WTC11 (cell line): ENCODE data around the gene ANAPC7. TPM values are rescaled to one million over a fixed set of nuclear protein-coding genes. Genes with fewer than 3 reads are reported as not detected.

ENCODE experiments used
- AFF4 ChIP-seq: sonication (generic); formaldehyde crosslinking; IDR thresholded peaks from 2 replicates; pipeline ENCODE4 v1.8.1; 2023; ENCODE audit warnings: mild to moderate bottlenecking, missing genetic modification reagents, borderline replicate concordance
- AR ChIP-seq: fragments of 250-450 bp; sonication (Bioruptor Pico); IDR thresholded peaks from 2 replicates; pipeline ENCODE4 v1.9.0; 2021; ENCODE audit warnings: mild to moderate bottlenecking
- ATF3 ChIP-seq: sonication (generic); formaldehyde crosslinking; conservative IDR thresholded peaks from 2 replicates; pipeline ENCODE4 v1.8.1; 2022; ENCODE audit warnings: mild to moderate bottlenecking, missing genetic modification reagents
- CBFB ChIP-seq: sonication (generic); formaldehyde crosslinking; IDR thresholded peaks from 2 replicates; pipeline ENCODE4 v1.8.1; 2022; ENCODE audit warnings: mild to moderate bottlenecking, low read depth, missing genetic modification reagents
- E2F5 ChIP-seq: sonication (generic); formaldehyde crosslinking; IDR thresholded peaks from 2 replicates; pipeline ENCODE4 v1.8.1; 2022; ENCODE audit warnings: mild to moderate bottlenecking, moderate library complexity, missing genetic modification reagents
- ETV6 ChIP-seq: sonication (generic); formaldehyde crosslinking; IDR thresholded peaks from 2 replicates; pipeline ENCODE4 v1.8.1; 2022; ENCODE audit warnings: mild to moderate bottlenecking, missing genetic modification reagents
- FOXP4 ChIP-seq: sonication (generic); formaldehyde crosslinking; IDR thresholded peaks from 2 replicates; pipeline ENCODE4 v1.8.0; 2022; ENCODE audit warnings: mild to moderate bottlenecking, missing genetic modification reagents
- GABPB1 ChIP-seq: sonication (generic); formaldehyde crosslinking; IDR thresholded peaks from 2 replicates; pipeline ENCODE4 v1.8.1; 2023; ENCODE audit warnings: mild to moderate bottlenecking, missing genetic modification reagents
- HMGXB4 ChIP-seq: sonication (generic); formaldehyde crosslinking; IDR thresholded peaks from 2 replicates; pipeline ENCODE4 v1.8.1; 2023; ENCODE audit warnings: mild to moderate bottlenecking, moderate library complexity, missing genetic modification reagents
- NR1H2 ChIP-seq: sonication (generic); formaldehyde crosslinking; IDR thresholded peaks from 2 replicates; pipeline ENCODE4 v1.9.0; 2021; ENCODE audit warnings: mild to moderate bottlenecking, moderate library complexity, missing genetic modification reagents
- NR3C1 ChIP-seq: sonication (generic); formaldehyde crosslinking; conservative IDR thresholded peaks from 2 replicates; pipeline ENCODE4 v1.8.1; 2023; ENCODE audit warnings: low read depth, mild to moderate bottlenecking, missing genetic modification reagents
- TP53 ChIP-seq: sonication (generic); formaldehyde crosslinking; IDR thresholded peaks from 2 replicates; pipeline ENCODE4 v1.8.1; 2023; ENCODE audit warnings: mild to moderate bottlenecking, missing genetic modification reagents
- USF2 ChIP-seq: sonication (generic); formaldehyde crosslinking; IDR thresholded peaks from 2 replicates; pipeline ENCODE4 v1.8.1; 2023; ENCODE audit warnings: mild to moderate bottlenecking, missing genetic modification reagents, moderate library complexity
- total RNA-seq: library from RNA; stranded (reverse); gene quantifications from 3 replicates; pipeline ENCODE4 v1.2.3, GENCODE V29; 2021

The ANAPC7 gene
- total RNA-seq, 1 experiment from 2014 or later = 93.4 TPM

- TF ChIP-seq AR (no peak), ATF3 (CRISPR knock-in tag) (no peak), FOXP4 (CRISPR knock-in tag) (peak; percentile 51; the same call in 1 of the 2 replicates), GABPB1 (CRISPR knock-in tag) (0 out of 2 replicates have a peak, but pooled peaks have one; percentile 27), NR3C1 (CRISPR knock-in tag) (no peak), HMGXB4 (CRISPR knock-in tag) (0 out of 2 replicates have a peak, but pooled peaks have one; percentile 49), USF2 (peak; percentile 59), CBFB (CRISPR knock-in tag) (no peak), AFF4 (CRISPR knock-in tag) (no peak), ETV6 (CRISPR knock-in tag) (peak; percentile 41; the same call in 1 of the 2 replicates), NR1H2 (CRISPR knock-in tag) (no peak), E2F5 (CRISPR knock-in tag) (0 out of 2 replicates have a peak, but pooled peaks have one; percentile 37), TP53 (CRISPR knock-in tag) (no peak)
These were observed at the start of gene ANAPC7 (continued) for GRCh38 chr12:110403146-110403975.
